ENCODE data around the gene RARB.

GRCh38 chr3:25419251-25419650 is 8.8 kb upstream of the RARB start:
- no peak for TF ChIP-seq CTCF (IDR thresholded peaks at IDR 0.05)
- TF ChIP-seq POLR2A (IDR thresholded peaks at IDR 0.05), result no peak
